Left ventricle myocardium inferior (tissue), 1 donor: ENCODE data around the gene DOHH. TPM values are rescaled to one million over a fixed set of nuclear protein-coding genes. Genes with fewer than 3 reads are reported as not detected.

Source experiments
- DNase-seq: peaks from one replicate; pipeline ENCODE4 v3.0.0-alpha.2; 2020
- H3K27ac ChIP-seq: fragments of 200-600 bp; replicated peaks from 2 replicates; pipeline ENCODE4 v1.8.0; 2021
- H3K27me3 ChIP-seq: fragments of 200-600 bp; 2 replicates; pipeline ENCODE4 v1.8.0; 2021; ENCODE audit warnings: low read depth
- H3K36me3 ChIP-seq: fragments of 200-600 bp; 2 replicates; pipeline ENCODE4 v1.8.0; 2021
- H3K4me1 ChIP-seq: fragments of 200-600 bp; 2 replicates; pipeline ENCODE4 v1.8.0; 2021
- H3K4me3 ChIP-seq: fragments of 200-600 bp; 2 replicates; pipeline ENCODE4 v1.8.0; 2021; ENCODE audit warnings: mild to moderate bottlenecking, moderate library complexity
- H3K9me3 ChIP-seq: fragments of 200-600 bp; replicated peaks from 2 replicates; pipeline ENCODE4 v1.8.0; 2021
- CTCF ChIP-seq: fragments of 200-600 bp; IDR thresholded peaks from 2 replicates; pipeline ENCODE4 v1.8.0; 2021; ENCODE audit warnings: antibody characterized with exemption, mild to moderate bottlenecking, borderline replicate concordance
- intact Hi-C: fragments of 100-400 bp; cut with micrococcal nuclease; formaldehyde crosslinking; loops from one replicate; pipeline ENCODE4 v1.11.0; 2022
- total RNA-seq: library from RNA; stranded (reverse); fragmentation: NEBNext Ultra II Directional; extraction: Animal tissue kit (Norgen Biotek cat#: 25700); gene quantifications from one replicate; pipeline ENCODE4 v1.2.1, GENCODE V29; 2021
- donor health status: DM: no; HTN: yes; CAD: no; lungs with severe emphysema.

Gene DOHH
- total RNA-seq, 1 donor from 2014 or later, result 11.1 TPM

GRCh38 chr19:3479834-3480215, 20.6 kb downstream of the DOHH start:
- H3K4me1 ChIP-seq, result no peaks in the 10 kb centered on the region
- peaks cover 83% of the 10 kb centered on the region for H3K27me3 ChIP-seq
- no peaks in the 10 kb centered on the region for H3K9me3 ChIP-seq
- no peak for DNase-seq
- intact Hi-C loops, result no loop called here
- TF ChIP-seq CTCF, result no peak
- no peak overlapping the region for H3K27ac ChIP-seq
- H3K36me3 ChIP-seq, result no peaks in the 10 kb centered on the region
- no peak overlapping the region for H3K4me3 ChIP-seq

- intact Hi-C loops, result no loop called here
- Histone ChIP-seq H3K4me1 (no peaks in the 10 kb centered on the region), H3K27me3 (peaks cover 83% of the 10 kb centered on the region), H3K27ac (no peak overlapping the region), H3K4me3 (no peak overlapping the region), H3K36me3 (no peaks in the 10 kb centered on the region), H3K9me3 (no peaks in the 10 kb centered on the region)
- DNase-seq, result no peak
- no peak for TF ChIP-seq CTCF
These were observed 21.2 kb downstream of the DOHH start for GRCh38 chr19:3479177-3479833.

- Histone ChIP-seq H3K36me3 (no peaks in the 10 kb centered on the region), H3K27ac (no peak overlapping the region), H3K4me3 (no peak overlapping the region), H3K9me3 (no peaks in the 10 kb centered on the region), H3K4me1 (no peaks in the 10 kb centered on the region), H3K27me3 (peaks cover 81% of the 10 kb centered on the region)
- no peak for TF ChIP-seq CTCF
- intact Hi-C loops, result no loop called here
- DNase-seq, result no peak
These were observed 21.9 kb downstream of the DOHH start for GRCh38 chr19:3478409-3479176.

GRCh38 chr19:3477951-3478350, 22.5 kb downstream of the DOHH start:
- intact Hi-C loops, result no loop called here
- H3K9me3 ChIP-seq, result no peaks in the 10 kb centered on the region
- DNase-seq, result no peak
- peaks cover 75% of the 10 kb centered on the region for H3K27me3 ChIP-seq
- no peak for TF ChIP-seq CTCF
- no peak overlapping the region for H3K4me3 ChIP-seq
- no peak overlapping the region for H3K27ac ChIP-seq
- H3K36me3 ChIP-seq, result no peaks in the 10 kb centered on the region
- no peaks in the 10 kb centered on the region for H3K4me1 ChIP-seq

- H3K27me3 ChIP-seq, result peaks cover 71% of the 10 kb centered on the region
These were observed 23.0 kb downstream of the DOHH start for GRCh38 chr19:3477506-3477905.

More at GRCh38 chr19:3477506-3477905, 23.0 kb downstream of the DOHH start:
- no peaks in the 10 kb centered on the region for H3K36me3 ChIP-seq
- peaks cover 4% of the 10 kb centered on the region for H3K4me1 ChIP-seq
- H3K4me3 ChIP-seq, result no peak overlapping the region
- H3K27ac ChIP-seq, result no peak overlapping the region
- intact Hi-C loops, result no loop called here
- H3K9me3 ChIP-seq, result no peaks in the 10 kb centered on the region
- no peak for TF ChIP-seq CTCF
- no peak for DNase-seq
